Hindlimb muscle (tissue), 1 donor: ENCODE data around the gene RCOR1. TPM values are rescaled to one million over a fixed set of nuclear protein-coding genes. Genes with fewer than 3 reads are reported as not detected.
"Not testable (repeated sequence)": the region's sequence is repeated elsewhere in the genome, so short reads cannot be mapped to it uniquely, and the experiment has no call there.

ENCODE experiments used
- DNase-seq: peaks from one replicate; pipeline ENCODE4 v3.0.0-alpha.2; 2013
- polyA plus RNA-seq: library from polyadenylated mRNA; unstranded; fragments of 120-200 nt; gene quantifications from one replicate; pipeline ENCODE4 v1.2.1, GENCODE V29; 2013; ENCODE audit not compliant: insufficient read length

Gene RCOR1
- 32.1 TPM for polyA plus RNA-seq

DNA sequence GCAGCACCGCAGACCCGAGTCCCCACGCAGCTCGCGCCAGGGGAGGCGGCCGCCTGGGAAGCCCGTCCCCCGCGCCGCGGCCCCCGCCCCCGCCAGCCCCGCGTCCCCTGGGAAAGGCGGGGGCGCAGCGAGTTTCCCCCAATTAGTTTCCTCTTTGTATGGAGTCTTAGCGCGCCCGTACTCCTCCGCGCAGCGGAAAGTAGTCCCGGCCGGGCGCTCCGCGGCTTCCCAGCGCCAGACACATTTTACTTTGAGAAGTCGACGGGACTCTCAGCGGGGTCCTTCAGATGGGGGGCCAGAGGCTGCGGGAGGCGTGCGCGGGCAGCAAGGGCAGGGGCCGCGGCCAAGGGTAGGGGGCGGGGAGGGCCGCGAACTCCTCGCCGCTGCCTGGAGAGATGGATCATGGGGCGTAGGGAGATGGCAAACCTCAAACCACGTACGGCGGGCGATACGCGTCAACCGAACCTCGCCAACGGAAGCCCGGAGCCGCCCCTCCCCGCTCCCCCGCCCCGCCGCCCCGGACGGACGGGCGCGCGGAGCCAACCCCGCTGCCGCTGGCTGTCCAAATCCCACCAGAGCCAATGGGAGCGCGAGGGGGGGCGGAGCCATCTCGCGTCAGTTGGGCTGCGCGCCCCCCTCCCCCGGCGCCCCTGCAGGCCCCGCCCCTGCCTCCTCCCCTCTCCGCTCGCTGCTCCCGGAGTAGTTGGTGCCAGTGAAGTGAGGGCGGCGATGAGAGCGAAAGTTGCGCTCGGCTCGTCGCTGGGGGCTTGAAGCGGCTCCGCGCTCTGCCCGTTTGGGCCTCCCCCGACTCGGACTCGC, at the start of gene RCOR1:
Gene RCOR1 (plus strand): TSS at position 706 of the 819 bp plus-strand sequence. CDS start 238 bp downstream, outside the sequence.
- peak; percentile 98 for DNase-seq

DNA sequence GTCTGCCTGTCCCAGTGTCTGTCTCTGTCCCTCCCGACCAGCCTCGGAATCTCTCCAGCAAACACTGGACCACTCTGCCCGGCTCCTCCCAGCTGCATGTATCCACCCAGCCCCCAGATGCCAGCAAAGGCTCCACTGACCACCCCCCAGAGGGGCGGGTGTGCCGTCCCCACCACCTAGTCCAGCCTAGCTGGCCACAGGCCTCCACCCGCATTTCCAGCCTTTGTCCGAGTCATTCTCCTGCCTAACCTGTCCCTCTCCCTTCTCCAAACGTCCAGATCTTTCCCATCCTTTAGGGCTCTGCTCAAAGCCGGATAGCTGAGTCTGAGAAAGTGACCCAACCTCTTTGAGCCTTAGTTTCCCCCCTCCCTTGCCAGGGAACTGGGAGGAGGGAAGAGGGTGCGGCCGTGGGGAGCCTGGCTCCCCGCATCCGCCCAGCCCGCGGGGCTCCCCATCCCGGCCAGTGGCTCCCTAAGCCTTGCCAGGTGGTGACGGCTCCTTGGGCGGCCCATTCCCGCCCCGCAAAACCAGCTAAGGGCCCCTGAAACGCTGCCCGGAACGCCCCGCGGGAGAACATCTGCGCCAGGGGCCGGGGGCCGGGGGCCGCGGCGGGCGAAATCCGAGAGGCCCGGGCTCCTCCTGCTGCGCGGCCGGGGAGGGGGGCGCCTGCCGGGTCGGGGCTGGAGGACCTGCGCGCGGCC, 48.3 kb upstream of the RCOR1 start:
- DNase-seq = peak; percentile 75

DNA sequence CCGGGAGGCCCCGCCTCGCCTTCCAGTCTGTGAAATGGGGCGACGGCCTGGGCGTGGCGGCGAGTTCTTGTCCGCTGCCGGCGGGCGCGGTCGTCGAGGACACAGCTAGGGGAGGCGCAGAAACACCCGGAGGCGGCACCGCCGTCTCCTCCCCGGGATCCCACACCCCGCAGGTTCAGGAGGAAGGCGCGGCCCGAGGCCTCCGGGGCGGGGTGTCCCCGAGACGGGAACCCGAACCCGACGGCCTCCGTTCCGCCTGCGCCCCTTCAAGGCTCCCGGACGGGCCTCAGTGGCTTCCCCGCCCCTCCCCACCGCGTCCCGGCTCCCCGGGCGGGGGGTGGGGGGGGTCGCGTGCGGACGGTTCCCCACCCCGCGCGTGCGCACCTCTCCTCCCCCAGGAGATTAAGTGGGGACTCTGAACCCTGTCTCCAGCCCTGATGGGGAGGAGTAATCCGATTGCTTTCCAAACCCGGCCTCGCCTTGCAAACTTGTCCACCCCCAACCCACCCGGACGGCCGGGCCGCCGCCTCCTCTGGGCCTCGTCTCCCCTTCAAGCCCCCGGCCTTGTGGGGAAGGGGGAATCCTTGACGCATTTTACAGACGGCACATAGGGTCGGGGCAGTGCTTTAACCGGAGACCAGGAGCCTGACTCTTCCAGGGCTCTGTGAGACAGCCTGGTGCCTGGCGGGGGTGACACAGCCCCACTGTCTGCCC, 47.5 kb upstream of the RCOR1 start:
- DNase-seq = no peak

DNA sequence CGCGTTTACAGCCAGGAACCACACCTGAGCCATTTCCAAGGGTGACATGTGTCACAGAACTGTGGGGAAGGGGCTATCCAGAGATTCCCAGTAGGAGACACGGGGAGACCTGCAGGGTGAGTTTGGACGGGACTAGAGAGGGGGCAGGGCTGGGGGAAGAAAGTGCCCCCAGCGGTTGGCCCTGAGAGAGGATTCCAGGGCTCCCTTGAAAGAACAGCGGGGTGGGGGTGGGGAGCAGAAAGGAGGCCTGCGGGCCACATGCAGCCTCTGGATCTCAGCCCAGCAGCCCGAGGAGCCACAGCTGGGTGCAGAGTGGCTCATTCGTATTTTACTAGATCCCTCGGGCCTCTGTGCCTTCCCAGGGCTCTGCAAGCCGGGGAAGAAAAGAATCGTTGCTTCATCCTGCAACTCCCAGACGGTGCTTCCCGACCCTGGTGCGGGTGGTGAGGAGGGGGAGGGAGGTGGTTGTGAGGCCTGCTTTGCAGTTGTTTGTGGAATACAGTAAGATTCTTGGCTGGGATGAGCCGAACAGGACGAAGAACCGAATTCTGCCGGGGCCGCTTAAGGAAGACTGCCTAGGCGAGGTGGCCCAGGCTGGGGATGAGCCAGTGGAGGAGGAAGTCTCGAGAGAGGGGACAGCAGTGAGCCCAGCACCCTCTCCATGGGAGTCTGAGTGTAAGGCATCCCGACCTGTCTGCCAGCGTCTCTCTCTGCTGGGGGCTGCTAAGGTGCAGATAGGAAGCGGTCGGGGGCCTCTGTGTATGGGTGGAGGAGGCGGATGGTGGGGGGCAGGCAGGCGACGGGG, 46.8 kb upstream of the RCOR1 start:
- peak; percentile 54 for DNase-seq

DNA sequence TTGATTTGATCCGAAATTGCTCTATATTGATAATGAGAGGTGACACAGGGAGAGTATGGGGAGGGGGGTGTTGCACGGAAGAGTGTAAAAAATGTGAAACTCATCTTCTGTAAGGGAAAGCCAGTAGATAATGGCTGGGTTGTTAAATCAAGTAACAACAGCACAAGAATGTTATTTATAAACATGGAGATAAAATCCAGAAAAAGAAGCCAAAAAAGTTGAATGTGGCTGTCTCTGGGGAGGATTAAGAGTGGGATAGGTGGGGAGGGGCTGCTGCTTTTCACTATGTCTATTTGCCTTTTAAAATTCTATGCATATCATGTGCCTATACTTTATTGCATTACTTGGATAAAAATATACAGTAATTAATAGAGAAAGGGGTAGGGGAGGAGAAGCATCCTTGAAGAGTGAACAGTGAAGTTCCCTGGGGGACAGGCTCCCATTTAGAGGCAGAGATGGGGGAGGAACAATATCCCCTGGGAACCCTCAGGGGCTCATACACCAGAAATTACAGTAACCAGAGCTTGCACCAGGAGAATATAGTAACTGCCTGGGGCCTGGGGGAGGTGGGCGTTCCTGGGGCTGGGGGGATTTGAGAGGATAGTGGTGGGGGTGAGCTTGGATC, 43.7 kb upstream of the RCOR1 start:
- no peak for DNase-seq

DNA sequence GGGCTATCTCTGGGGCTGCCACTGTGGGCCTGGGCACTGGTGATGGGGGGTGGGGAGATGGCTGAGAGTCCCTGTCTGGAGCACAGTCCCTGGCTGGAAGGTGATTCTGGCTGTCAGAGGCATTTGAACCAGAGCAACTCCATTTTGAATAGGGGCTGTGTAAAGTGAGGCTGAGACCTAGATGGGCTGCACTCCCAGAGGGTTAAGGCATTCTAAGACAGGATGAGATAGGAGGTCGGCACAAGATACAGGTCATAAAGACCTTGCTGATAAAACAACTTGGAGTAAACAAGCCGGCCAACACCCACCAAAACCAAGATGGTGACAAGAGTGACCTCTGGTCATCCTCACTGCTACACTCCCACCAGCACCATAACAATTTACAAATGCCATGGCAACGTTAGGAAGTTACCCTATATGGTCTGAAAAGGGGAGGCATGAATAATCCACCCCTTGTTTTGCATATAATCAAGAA, 41.5 kb upstream of the RCOR1 start:
- DNase-seq = not testable (repeated sequence)

DNA sequence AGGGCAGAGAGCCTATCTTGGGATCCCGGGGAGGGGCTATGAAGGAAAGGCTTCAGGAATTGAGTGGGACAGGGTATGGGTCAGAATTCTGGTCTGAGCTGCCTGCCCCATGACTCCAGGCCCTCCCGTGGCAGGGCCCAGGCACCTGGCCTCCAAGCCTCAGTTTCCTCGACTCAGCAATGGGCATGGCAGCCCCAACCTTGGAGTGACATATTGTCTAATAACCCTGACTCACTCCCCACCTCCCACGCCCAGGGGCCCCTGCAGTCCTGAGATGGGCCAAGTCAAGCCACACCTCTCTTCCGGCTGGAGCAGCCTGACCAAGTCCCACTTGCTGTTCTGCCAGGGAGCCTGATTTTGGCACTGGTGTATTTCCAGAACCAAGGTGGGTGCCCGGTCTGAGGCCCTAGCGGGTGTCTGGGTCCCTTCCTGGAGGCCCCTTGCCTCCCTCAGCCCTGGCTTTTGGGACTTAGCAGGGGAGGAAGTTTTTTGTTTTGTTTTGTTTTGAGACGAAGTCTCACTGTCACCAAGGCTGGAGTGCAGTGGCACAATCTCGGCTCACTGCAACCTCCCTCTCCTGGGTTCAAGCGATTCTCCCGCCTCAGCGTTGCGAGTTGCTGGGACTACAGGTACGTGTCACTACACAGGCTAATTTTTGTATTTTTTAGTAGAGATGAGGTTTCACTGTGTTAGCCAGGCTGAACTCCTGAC, 40.3 kb upstream of the RCOR1 start:
- no peak for DNase-seq

DNA sequence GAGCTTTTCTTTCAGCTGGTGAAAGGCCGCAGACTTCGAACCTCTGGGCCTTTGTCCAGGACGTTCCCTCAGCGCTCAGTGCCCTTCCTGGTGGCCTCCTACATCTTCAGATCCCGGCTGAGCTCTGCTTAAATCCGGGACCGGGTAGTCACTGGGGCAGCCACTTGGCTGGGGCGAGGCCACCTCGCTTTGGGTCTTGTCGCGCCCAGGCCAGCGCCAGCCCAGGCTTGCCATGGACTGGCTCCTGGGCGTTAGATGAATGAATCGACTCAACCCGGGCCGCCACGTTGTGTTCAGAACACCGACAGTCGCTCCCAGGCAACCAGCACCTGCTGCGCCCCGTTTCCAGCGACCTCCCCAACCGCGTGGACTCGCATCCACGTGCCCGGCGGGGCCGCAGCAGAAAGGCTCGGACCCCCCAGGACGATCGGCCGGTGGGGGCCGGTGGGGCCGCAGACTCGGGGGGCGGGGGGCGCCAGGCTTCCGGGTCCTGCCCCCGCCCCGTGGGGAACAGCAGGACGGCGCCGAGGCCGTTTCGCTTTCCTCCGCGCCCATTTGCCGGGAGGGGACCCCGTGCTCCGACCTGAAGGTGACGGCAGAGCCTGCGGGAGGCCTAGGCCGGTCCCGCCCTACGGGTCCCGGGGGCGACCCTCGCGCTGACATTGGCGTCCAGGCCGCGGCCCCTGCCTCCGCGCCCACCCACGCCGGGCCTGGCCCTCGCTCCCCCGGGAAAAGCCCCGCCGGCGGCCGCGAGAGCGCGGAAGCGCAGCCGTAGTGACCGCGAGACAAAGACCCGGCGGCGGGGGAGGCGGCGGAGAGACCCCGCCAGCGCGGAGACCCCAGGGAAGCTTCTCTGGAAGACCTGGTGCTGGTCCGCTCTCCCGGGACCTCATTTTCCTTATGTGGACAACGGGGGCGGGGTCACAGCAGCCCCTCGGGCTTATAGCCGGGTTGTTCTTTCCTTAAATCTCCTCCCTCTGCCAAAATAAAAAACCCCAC, 37.3 kb upstream of the RCOR1 start:
- DNase-seq = peak; percentile 62

DNA sequence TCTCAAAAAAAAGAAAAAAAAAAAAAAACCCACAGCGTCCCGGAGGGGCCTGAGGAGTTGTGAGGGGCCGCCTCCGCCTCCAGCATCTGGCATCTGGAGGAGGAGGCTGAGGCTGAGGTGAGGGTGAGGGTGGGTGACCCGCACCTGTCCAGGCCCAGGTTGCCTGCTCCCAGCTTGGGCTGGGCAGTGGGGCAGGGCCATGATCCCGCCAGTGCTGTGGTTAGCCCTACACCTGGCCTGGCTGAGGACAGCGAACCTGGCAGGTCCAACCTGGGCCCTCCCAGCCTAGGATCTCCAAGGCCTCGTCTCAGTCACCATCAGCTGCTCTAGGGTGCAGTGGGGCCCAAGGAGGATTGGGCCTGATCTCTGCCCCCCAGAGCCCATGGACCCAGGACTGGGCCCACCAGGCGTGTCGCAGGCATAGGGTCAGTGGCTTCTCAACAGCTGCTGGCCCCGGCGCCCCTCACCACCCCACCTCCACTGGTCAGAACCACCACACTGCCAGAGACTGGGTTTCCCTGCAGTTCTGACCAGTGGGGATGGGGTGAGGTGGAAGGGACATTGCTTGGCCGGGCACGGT, 36.3 kb upstream of the RCOR1 start:
- no peak for DNase-seq

DNA sequence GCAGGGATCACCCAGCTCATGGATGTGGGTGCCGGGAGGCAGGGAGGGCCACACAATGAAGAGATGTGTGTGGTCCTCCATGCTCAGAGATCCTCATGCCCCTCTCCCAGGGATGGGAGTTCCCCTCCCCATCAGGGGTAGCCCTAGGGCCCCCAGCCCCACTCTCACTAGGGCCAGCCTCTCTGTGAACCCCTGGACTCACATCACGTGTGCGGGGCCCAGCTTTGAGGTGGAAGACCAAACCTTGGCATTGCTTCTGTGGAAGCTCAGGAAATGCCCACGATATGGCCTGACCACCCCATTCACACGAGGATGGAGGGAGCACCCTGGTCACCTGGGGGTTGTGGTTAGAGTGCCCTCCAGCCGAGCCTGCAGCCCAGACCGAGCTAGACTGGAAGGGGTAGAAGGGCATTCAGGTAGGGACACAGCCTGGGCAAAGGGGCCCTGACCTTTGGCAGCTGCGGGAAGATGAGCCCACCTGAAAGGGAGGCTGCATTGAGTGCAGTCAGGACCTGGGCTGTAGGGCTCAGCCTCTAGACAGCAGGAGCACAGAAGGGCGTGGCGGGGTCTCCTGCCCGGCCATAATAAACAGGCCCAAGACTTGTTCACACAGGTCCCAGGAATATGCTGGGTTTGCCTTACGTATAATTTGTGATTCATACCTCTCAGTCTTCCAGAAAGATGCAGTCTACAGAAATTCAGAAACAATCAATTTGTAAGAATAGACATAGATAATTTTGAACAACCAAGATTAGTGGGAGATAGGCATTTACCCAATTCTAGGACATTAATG, 34.8 kb upstream of the RCOR1 start:
- no peak for DNase-seq

DNA sequence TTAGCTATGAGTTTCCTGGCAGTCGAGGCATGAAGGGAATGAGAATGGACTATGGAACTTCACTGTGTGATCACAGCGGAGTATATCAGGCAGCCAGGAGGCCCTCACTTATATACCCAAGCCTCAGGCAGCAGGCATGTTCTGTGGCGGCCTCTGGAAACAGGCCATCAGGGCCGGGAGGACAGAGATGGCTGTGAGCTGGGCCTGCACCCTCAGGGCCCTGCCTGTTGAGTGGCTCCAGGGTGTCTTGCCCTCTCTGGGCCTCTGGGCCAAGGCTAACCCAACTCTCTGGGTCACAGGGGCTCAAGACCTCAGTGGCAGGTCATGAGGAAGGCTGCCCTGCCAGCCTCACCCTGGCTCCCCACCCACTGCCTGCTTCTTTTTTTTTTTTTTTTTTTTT, 33.9 kb upstream of the RCOR1 start:
- no peak for DNase-seq

DNA sequence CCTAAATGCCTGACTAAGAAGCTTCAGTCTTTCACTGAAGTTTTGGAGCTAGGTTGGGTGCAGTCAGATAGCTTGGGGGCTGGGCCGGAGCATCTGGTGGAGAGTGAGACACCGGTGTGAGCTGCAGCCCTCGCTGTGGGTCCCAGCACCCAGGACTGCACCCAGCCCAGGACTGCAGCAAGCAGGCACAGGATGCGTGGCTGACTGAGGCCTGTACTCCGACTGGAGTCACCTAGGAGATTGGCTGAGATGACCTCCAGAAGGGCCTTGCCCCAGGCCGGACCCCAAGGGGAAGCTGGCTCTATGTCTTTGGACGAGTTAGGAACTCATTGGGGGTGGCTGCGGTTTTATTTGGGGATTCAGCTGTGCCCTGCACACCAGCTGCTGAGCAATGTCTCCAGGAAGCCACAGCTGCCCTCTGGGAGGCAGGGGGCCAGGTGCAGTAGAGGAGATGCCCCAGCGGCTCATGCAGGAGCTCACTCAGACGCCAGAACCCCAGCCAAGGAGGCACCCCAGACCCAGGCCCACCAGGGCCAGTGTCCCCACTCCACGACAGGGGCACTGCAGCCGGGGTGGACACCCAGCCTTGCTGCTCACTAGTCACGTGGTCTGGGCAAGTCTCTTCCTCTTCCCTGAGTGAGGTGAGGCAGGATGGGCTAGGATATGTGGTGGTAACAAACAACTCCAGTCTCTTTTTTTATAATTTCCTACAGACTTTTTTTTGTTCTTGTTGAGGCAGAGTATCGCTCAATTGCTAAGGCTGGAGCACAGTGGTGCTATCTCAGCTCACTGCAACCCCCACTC, 31.8 kb upstream of the RCOR1 start:
- no peak for DNase-seq

DNA sequence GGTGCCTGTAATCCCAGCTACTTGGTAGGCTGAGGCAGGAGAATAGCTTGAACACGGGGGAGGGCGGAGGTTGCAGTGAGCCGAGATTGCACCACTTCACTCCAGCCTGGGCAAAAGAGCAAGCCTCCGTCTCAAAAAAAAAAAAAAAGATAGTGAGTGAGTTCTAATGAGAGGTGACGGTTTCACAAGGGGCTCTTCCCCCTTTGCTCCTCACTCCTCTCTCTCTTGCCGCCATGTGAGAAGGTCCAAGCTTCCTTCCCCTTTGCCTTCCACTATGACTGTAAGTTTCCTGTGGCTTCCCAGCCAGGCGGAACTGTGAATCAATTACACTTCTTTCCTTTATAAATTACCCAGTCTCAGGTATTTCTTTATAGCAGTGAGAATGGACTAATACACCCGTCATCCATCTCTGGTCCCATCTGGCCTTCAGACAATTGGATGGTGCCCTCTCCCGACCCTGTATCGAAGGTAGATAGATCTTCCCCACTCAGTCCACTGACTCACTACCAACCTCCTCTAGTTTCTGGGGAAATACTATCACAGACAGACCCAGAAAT, 27.0 kb upstream of the RCOR1 start:
- DNase-seq = no peak

DNA sequence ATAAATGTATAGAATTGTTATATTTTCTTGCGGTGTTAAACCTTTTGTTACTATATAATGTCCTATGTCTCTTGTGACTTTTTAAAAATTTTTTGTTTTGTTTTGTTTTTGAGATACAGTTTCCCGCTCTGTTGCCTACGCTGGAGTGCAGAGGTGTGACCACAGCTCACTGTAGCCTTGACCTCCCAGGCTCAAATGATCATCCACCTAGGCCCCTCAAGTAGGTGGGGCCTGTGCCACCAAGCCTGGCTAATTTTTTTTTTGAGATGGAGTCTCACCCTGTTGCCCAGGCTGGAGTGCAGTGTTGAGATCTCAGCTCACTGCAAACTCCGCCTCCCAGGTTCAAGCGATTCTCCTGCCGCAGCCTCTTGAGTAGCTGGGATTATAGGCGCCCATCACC, 26.5 kb upstream of the RCOR1 start:
- no peak for DNase-seq

DNA sequence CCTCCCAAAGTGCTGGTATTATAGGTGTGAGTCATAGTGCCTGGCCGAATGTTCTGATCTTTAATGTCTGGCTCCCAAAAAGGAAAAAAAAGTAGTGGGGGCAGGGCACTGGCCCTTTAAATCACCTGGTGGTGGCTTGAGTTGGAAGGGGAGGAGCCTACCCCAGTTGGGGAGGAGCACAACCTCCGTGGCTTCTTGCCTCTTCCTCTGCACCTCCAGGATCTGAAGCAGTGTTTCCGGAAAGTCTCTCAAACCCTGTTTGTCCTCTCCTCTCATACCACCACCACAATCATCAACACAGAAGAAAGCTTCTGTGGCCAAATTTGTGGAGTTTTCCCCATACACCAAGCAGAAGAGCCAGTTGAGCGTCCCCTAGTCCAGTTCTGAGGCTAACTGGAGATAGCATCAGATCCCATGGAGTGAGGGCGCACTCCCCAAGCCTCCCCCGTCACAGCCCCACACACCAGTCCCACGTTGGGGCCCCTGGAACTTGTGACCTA, 24.3 kb upstream of the RCOR1 start:
- DNase-seq = no peak

DNA sequence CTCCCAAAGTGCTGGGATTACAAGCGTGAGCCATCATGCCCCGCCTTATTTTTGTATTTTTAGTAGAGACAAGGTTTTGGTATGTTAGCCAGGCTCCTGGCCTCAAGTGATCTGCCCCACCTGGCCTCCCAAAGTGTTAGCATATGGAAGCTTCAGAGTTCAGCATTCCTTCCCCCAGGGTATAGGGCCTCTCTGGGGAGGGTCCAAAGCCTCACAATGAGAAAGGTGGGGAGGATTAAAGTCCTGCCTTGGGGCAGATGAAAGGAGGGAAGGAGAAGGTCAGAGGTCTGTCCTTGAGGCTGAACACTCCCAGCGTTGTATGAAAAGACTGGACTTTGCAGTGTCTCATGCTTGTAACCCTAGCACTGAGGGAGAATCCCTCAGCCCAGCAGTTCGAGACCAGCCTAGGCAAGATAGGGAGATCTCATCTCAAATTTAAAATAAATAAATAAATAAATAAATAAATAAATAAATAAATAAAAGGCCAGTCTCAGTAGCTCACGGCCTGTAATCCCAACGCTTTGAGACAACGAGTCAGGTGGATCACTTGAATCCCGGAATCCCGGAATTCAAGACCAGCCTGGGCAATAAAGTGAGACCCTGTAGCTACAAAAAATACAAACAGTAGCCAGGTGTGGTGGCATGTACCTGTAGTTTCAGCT, 22.0 kb upstream of the RCOR1 start:
- DNase-seq = no peak

DNA sequence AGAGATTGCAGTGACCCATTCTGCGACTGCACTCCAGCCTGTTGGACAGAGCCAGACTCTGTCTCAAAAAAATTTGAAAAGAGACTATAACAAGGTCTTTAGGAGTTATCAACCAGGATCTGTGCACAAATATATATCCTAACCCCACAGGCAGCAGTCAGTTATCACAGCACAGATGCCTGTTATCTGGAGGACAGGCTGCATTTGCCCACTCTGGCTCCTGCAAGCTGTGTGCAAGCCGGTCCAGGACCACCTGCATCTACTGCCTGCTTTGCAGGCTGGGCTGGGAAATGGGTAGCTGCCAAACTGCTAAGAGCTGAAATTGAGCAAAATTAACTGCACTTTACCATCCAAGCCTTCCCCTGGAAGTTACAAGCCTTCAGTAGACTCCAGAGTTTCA, 21.4 kb upstream of the RCOR1 start:
- no peak for DNase-seq
